ENCODE measurements around the gene CACNA1B. TPM values are rescaled to one million over a fixed set of nuclear protein-coding genes. Genes with fewer than 3 reads are reported as not detected.

Gene CACNA1B
- total RNA-seq, 2 donors from 2014 or later, result 3.6 to 7.9 TPM

GRCh38 chr9:138033950-138034349 is 156.4 kb downstream of the CACNA1B start:
- H3K4me3 Mint-ChIP-seq, result no peak overlapping the region
- H3K27me3 Mint-ChIP-seq (ENCODE audit: insufficient read depth), result no peaks in the 10 kb centered on the region
- H3K36me3 Mint-ChIP-seq (ENCODE audit: low read depth), result peaks cover 26% of the 10 kb centered on the region
- H3K9ac ChIP-seq (ENCODE audit: extremely low read depth, low read length, poor library complexity, severe bottlenecking), result no peak overlapping the region
- peaks cover 84% of the 10 kb centered on the region for H3K9me3 ChIP-seq (ENCODE audit: control insufficient read depth, low read length)
- no peaks in the 10 kb centered on the region for H3K36me3 ChIP-seq (ENCODE audit: control insufficient read depth, insufficient read depth, low read length)
- H3K27ac Mint-ChIP-seq, result peak overlapping the region; percentile 59
- no peaks in the 10 kb centered on the region for H3K27me3 ChIP-seq (ENCODE audit: control insufficient read depth, insufficient read depth, low read length, poor library complexity, severe bottlenecking)
- no peak overlapping the region for H3K4me3 ChIP-seq (ENCODE audit: low read length)
- H3K4me1 Mint-ChIP-seq, result peaks cover 4% of the 10 kb centered on the region
- no peaks in the 10 kb centered on the region for H3K4me1 ChIP-seq (ENCODE audit: control insufficient read depth, insufficient read depth, low read length)
- 71 to 100% methylated on average over 1 to 4 of the region's 4 CpGs for WGBS, 2 experiments (ENCODE audit: insufficient coverage in 1 of 2, insufficient read length in 1 of 2)
- peak; percentile 32 for TF ChIP-seq CTCF (conservative IDR thresholded peaks at IDR 0.05)
- H3K27ac ChIP-seq (ENCODE audit: low read depth, low read length), result no peak overlapping the region
- peak; percentile 59 for DNase-seq
- peaks cover 17% of the 10 kb centered on the region for H3K9me3 Mint-ChIP-seq

- Histone ChIP-seq H3K36me3 (ENCODE audit: control insufficient read depth, insufficient read depth, low read length) (no peaks in the 10 kb centered on the region), H3K9ac (ENCODE audit: extremely low read depth, low read length, poor library complexity, severe bottlenecking) (no peak overlapping the region), H3K9me3 (ENCODE audit: control insufficient read depth, low read length) (peaks cover 52% of the 10 kb centered on the region), H3K27me3 (ENCODE audit: control insufficient read depth, insufficient read depth, low read length, poor library complexity, severe bottlenecking) (no peaks in the 10 kb centered on the region), H3K4me3 (ENCODE audit: low read length) (no peak overlapping the region), H3K27ac (ENCODE audit: low read depth, low read length) (no peak overlapping the region), H3K4me1 (ENCODE audit: control insufficient read depth, insufficient read depth, low read length) (no peaks in the 10 kb centered on the region)
- no peak for DNase-seq
- no peak overlapping the region for H3K4me3 Mint-ChIP-seq
- 84 to 93% methylated on average over 5 to 6 of the region's 6 CpGs for WGBS, 2 experiments (ENCODE audit: insufficient coverage in 1 of 2, insufficient read length in 1 of 2)
- peaks cover 14% of the 10 kb centered on the region for H3K9me3 Mint-ChIP-seq
- peaks cover 20% of the 10 kb centered on the region for H3K36me3 Mint-ChIP-seq (ENCODE audit: low read depth)
- H3K27ac Mint-ChIP-seq, result no peak overlapping the region
- H3K4me1 Mint-ChIP-seq, result peaks cover 16% of the 10 kb centered on the region
- H3K27me3 Mint-ChIP-seq (ENCODE audit: insufficient read depth), result no peaks in the 10 kb centered on the region
- TF ChIP-seq CTCF (conservative IDR thresholded peaks at IDR 0.05), result no peak
Measured at GRCh38 chr9:138037140-138037539, 159.6 kb downstream of the CACNA1B start.

- no peak overlapping the region for H3K27ac Mint-ChIP-seq
- H3K27me3 ChIP-seq (ENCODE audit: control insufficient read depth, insufficient read depth, low read length, poor library complexity, severe bottlenecking), result no peaks in the 10 kb centered on the region
- H3K9me3 ChIP-seq (ENCODE audit: control insufficient read depth, low read length), result peaks cover 41% of the 10 kb centered on the region
- no peaks in the 10 kb centered on the region for H3K36me3 ChIP-seq (ENCODE audit: control insufficient read depth, insufficient read depth, low read length)
- H3K9me3 Mint-ChIP-seq, result peaks cover 3% of the 10 kb centered on the region
- peaks cover 25% of the 10 kb centered on the region for H3K4me1 Mint-ChIP-seq
- H3K4me1 ChIP-seq (ENCODE audit: control insufficient read depth, insufficient read depth, low read length), result no peaks in the 10 kb centered on the region
- DNase-seq, result peak; percentile 24
- TF ChIP-seq CTCF (conservative IDR thresholded peaks at IDR 0.05), result no peak
- no peak overlapping the region for H3K4me3 Mint-ChIP-seq
- no peak overlapping the region for H3K4me3 ChIP-seq (ENCODE audit: low read length)
- H3K36me3 Mint-ChIP-seq (ENCODE audit: low read depth), result peaks cover 10% of the 10 kb centered on the region
- H3K27ac ChIP-seq (ENCODE audit: low read depth, low read length), result no peak overlapping the region
- no peak overlapping the region for H3K9ac ChIP-seq (ENCODE audit: extremely low read depth, low read length, poor library complexity, severe bottlenecking)
- H3K27me3 Mint-ChIP-seq (ENCODE audit: insufficient read depth), result no peaks in the 10 kb centered on the region
- WGBS, 2 experiments (ENCODE audit: insufficient coverage in 1 of 2, insufficient read length in 1 of 2), result 82 to 100% methylated on average over 5 to 7 of the region's 7 CpGs
Measured at GRCh38 chr9:138038244-138038671, 160.7 kb downstream of the CACNA1B start.

All from endodermal cell (in vitro differentiated cells).